ENCODE results near the gene PRDM15.

The PRDM15 gene

GRCh38 chr21:41914965-41915364, 35.8 kb upstream of the PRDM15 start:
- Histone ChIP-seq H3K4me2 (ENCODE audit: low read length) (no peak overlapping the region), H3K36me3 (replicated peaks; ENCODE audit: low read depth, low read length) (no peaks in the 10 kb centered on the region), H3K4me3 (ENCODE audit: low read length) (no peak overlapping the region), H2AFZ (ENCODE audit: low read depth, low read length) (no peak overlapping the region), H3K27me3 (ENCODE audit: low read depth, low read length) (no peaks in the 10 kb centered on the region; the same call in 1 of the 2 replicates), H3K9me3 (ENCODE audit: insufficient read depth, low read length) (no peaks in the 10 kb centered on the region), H3K9ac (ENCODE audit: low read length) (no peak overlapping the region), H3K79me2 (ENCODE audit: low read length) (no peaks in the 10 kb centered on the region), H3K27ac (ENCODE audit: low read length) (no peak overlapping the region), H3K4me1 (ENCODE audit: low read length) (peaks cover 6% of the 10 kb centered on the region), H4K20me1 (ENCODE audit: insufficient read depth, low read length) (no peaks in the 10 kb centered on the region)
- TF ChIP-seq EZH2phosphoT487 (IDR thresholded peaks at IDR 0.05; ENCODE audit: low read depth), result no peak
- TF ChIP-seq CTCF (IDR thresholded peaks at IDR 0.05; ENCODE audit: low read depth, low read length), result no peak

GRCh38 chr21:41914358-41914757, 35.2 kb upstream of the PRDM15 start:
- Histone ChIP-seq H3K27ac (ENCODE audit: low read length) (no peak overlapping the region), H3K9ac (ENCODE audit: low read length) (no peak overlapping the region), H2AFZ (ENCODE audit: low read depth, low read length) (no peak overlapping the region), H3K36me3 (replicated peaks; ENCODE audit: low read depth, low read length) (no peaks in the 10 kb centered on the region), H3K27me3 (ENCODE audit: low read depth, low read length) (no peaks in the 10 kb centered on the region), H3K4me2 (ENCODE audit: low read length) (no peak overlapping the region), H3K9me3 (ENCODE audit: insufficient read depth, low read length) (no peaks in the 10 kb centered on the region), H3K79me2 (ENCODE audit: low read length) (no peaks in the 10 kb centered on the region), H4K20me1 (ENCODE audit: insufficient read depth, low read length) (no peaks in the 10 kb centered on the region), H3K4me1 (ENCODE audit: low read length) (peaks cover 6% of the 10 kb centered on the region), H3K4me3 (ENCODE audit: low read length) (no peak overlapping the region)
- TF ChIP-seq EZH2phosphoT487 (IDR thresholded peaks at IDR 0.05; ENCODE audit: low read depth) (no peak), CTCF (IDR thresholded peaks at IDR 0.05; ENCODE audit: low read depth, low read length) (no peak)

GRCh38 chr21:41913230-41913629, 34.1 kb upstream of the PRDM15 start:
- Histone ChIP-seq H2AFZ (ENCODE audit: low read depth, low read length) (no peak overlapping the region), H3K9ac (ENCODE audit: low read length) (no peak overlapping the region), H3K9me3 (ENCODE audit: insufficient read depth, low read length) (no peaks in the 10 kb centered on the region), H3K4me1 (ENCODE audit: low read length) (peaks cover 6% of the 10 kb centered on the region), H4K20me1 (ENCODE audit: insufficient read depth, low read length) (no peaks in the 10 kb centered on the region), H3K4me3 (ENCODE audit: low read length) (no peak overlapping the region), H3K36me3 (replicated peaks; ENCODE audit: low read depth, low read length) (no peaks in the 10 kb centered on the region), H3K27me3 (ENCODE audit: low read depth, low read length) (no peaks in the 10 kb centered on the region), H3K79me2 (ENCODE audit: low read length) (no peaks in the 10 kb centered on the region), H3K4me2 (ENCODE audit: low read length) (no peak overlapping the region), H3K27ac (ENCODE audit: low read length) (no peak overlapping the region)
- TF ChIP-seq EZH2phosphoT487 (IDR thresholded peaks at IDR 0.05; ENCODE audit: low read depth) (no peak), CTCF (IDR thresholded peaks at IDR 0.05; ENCODE audit: low read depth, low read length) (no peak)

GRCh38 chr21:41908829-41909228, 29.7 kb upstream of the PRDM15 start:
- H3K36me3 ChIP-seq (replicated peaks; ENCODE audit: low read depth, low read length), result no peaks in the 10 kb centered on the region
- no peaks in the 10 kb centered on the region for H4K20me1 ChIP-seq (ENCODE audit: insufficient read depth, low read length)
- no peaks in the 10 kb centered on the region for H3K79me2 ChIP-seq (ENCODE audit: low read length)
- H3K4me1 ChIP-seq (ENCODE audit: low read length), result no peaks in the 10 kb centered on the region
- H2AFZ ChIP-seq (ENCODE audit: low read depth, low read length), result no peak overlapping the region
- H3K9ac ChIP-seq (ENCODE audit: low read length), result no peak overlapping the region
- H3K4me2 ChIP-seq (ENCODE audit: low read length), result no peak overlapping the region
- H3K9me3 ChIP-seq (ENCODE audit: insufficient read depth, low read length), result no peaks in the 10 kb centered on the region
- H3K4me3 ChIP-seq (ENCODE audit: low read length), result no peak overlapping the region
- H3K27me3 ChIP-seq (ENCODE audit: low read depth, low read length), result no peaks in the 10 kb centered on the region
- TF ChIP-seq EZH2phosphoT487 (IDR thresholded peaks at IDR 0.05; ENCODE audit: low read depth), result no peak
- no peak for TF ChIP-seq CTCF (IDR thresholded peaks at IDR 0.05; ENCODE audit: low read depth, low read length)
- H3K27ac ChIP-seq (ENCODE audit: low read length), result no peak overlapping the region

Data from OCI-LY3 (cell line).